ENCODE data around the gene PPP1R37.
A peak's percentile ranks its signal among the peaks of the same experiment; 100 is the strongest.

PPP1R37 gene, protein sequence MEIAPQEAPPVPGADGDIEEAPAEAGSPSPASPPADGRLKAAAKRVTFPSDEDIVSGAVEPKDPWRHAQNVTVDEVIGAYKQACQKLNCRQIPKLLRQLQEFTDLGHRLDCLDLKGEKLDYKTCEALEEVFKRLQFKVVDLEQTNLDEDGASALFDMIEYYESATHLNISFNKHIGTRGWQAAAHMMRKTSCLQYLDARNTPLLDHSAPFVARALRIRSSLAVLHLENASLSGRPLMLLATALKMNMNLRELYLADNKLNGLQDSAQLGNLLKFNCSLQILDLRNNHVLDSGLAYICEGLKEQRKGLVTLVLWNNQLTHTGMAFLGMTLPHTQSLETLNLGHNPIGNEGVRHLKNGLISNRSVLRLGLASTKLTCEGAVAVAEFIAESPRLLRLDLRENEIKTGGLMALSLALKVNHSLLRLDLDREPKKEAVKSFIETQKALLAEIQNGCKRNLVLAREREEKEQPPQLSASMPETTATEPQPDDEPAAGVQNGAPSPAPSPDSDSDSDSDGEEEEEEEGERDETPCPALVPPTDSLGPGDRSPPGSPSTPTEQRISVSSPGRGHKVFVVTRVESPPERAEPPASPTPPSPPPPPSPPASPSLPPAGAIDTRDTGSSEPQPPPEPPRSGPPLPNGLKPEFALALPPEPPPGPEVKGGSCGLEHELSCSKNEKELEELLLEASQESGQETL

DNA sequence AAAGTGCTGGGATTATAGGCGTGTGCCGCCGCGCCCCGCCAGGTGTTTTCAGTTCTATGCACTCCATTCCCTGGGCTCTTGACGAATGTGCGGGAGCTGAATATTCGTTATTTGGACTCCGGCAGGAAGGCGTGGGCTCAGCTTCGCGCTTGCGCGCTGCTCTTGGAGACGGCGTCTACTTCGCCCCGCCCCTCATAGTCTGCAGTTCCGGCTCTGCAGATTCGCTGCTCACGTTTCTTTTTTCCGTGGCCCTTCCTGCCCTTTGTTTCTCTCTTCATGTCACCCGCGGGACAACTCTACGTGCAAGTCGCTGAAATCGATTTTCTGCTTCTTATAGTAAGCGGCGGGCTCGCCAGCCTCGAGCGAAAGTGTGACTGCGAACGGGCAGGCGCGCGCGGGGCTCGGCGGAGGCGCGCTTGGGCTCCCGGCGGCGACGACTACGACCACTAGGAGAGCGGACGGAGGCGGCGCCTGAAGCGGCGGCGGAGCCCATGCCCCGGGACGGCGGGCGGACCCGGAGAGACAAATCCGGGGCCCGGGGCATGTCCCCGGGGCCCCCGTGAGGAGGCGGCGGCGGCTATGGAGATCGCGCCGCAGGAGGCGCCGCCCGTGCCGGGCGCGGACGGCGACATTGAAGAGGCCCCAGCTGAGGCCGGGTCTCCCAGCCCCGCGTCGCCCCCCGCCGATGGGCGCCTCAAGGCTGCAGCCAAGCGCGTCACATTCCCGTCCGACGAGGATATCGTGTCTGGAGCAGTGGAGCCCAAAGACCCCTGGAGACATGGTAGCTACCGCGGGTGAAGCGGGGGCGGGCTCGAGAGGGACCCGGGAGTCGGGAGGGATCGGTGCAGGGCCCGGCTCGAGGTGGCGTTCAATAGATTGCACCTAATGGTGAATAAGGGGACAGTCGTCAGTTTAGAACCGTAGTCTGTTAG lies at the start of gene PPP1R37:
TSS of gene PPP1R37 (plus strand) at position 433 of the 932 bp plus-strand sequence. CDS start at position 580, 147 bp downstream.
- peak; percentile 98 for DNase-seq (ENCODE audit: low spot score)

DNA sequence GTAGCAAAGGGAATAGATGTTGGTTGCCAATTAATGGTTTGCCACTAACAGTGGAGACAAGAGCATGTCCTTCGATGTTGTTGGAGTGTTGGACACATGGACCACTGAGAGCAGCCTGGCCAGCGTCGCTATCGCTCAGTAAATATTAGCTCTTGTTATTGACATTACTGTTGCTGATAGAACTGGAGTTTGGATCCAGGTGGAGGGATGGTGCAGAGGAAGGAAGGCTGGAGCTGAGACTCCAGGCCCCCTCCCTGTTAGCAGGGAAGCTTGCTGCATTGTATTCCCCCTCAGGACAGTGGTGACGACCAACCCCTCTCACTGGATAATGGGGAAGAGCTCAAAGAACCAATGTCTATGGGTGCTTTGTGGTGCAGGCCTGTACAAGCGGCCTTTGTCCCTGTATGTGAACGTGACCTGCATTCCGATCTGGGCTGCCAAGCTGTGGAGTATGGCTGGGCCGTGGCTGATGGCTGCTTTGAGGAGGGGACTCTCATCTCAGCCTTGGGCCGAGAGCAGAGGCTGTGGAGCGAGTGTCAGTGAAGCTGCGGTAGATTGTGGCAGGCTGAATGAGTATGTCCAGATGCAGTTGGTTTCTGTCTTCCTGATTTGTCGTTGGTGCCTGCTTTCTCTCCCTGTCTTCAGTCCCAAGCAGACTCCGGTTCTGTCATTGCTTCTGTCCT lies 47.2 kb upstream of the PPP1R37 start:
- DNase-seq (ENCODE audit: low spot score) = no peak

DNA sequence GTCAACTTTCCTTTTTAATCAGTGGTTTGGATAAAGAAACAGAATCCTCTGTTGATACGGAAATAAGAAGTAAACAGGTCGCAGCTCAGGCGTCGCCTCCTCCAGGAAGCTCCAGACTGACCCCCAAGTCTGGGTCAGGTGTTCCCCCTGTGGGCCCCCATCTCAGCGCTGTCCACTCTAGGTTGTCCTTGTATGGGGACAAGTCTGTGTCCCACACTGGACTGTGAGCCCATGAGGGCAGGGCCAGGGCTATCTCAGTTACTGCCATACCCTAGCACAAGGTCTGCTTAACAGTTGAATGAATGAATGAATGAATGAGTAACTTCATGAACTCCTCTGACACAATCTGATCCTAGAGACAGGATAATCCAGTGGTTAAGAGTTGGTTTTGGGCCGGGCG lies 46.6 kb upstream of the PPP1R37 start:
- DNase-seq (ENCODE audit: low spot score) = no peak

DNA sequence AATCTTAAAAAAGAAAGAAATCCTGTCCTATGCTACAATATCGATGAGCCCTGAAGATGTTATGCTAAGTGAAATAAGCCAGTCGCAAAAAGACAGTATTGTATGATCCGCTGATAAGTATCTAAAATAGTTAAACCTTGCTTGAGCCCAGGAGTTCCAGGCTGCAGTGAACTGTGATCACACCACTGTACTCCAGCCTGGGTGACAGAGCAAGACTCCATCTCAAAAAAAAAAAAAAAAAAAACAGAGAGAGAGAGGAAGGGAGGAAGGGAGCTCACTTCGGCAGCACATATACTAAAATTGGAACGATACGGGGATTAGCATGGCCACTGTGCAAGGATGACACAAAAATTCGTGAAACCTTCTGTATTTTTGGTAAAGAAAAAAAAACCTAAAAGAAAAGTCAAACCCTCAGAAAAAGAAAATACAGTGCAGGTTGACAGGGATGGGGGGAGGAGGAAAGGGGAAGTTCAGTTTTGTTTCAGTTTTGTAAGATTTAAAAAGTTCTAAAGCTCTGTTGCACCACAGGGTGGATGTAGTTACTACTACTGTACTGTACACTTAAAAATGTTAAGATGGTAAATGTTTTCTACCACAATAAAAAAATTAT lies 45.7 kb upstream of the PPP1R37 start:
- no peak for DNase-seq (ENCODE audit: low spot score)

DNA sequence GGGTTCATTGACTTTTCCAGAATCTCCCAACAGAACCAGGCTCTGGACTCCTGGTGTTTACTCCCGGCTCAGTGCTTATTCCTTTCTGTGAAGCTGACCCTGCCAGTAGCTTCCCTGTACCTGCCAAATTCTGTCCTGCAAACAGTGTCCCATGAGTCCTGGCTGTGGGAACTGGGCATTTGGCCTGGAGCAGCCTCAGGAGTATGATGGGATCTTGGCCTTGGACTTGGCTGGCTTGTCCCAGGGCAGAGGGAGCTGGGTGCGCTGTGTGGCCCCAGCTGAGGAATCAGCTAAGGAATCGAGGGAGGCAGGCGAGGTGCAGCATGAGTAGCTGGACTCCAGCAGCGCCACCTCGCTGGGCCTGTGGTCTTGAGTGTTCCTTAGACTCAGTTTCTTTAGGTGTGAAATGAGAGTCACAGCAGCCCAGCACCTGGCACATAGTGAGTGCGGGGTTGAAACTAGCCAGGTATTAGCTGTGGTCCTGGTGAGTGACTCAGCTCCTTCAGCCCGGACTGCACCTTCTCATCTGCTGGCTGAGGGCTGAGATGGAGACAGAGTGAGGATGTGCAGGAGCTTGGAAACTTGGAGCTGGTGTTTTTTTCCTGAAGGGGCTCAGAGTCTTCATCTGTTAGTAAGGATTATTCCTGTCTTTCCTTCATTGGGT lies 43.8 kb upstream of the PPP1R37 start:
- peak; percentile 36 for DNase-seq (ENCODE audit: low spot score)

DNA sequence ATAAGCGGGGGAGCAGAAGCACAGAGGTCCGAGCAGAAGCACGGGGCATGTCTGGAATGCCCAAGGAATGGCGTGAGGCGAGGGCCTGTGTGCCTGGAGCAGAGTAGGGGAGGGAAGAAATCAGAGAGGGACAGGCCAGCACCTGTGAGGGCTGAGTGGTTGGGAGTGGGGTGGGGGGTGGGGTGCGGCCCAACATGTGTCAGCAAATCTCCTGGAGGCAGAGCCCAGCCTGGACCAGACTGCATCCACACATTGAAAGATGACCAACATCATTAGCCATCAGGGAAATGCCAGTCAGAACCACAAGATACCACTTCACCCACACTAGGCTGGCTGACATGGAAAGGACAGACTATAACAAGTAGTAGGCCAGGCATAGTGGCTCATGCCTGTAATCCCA lies 42.9 kb upstream of the PPP1R37 start:
- peak; percentile 19 for DNase-seq (ENCODE audit: low spot score)

DNA sequence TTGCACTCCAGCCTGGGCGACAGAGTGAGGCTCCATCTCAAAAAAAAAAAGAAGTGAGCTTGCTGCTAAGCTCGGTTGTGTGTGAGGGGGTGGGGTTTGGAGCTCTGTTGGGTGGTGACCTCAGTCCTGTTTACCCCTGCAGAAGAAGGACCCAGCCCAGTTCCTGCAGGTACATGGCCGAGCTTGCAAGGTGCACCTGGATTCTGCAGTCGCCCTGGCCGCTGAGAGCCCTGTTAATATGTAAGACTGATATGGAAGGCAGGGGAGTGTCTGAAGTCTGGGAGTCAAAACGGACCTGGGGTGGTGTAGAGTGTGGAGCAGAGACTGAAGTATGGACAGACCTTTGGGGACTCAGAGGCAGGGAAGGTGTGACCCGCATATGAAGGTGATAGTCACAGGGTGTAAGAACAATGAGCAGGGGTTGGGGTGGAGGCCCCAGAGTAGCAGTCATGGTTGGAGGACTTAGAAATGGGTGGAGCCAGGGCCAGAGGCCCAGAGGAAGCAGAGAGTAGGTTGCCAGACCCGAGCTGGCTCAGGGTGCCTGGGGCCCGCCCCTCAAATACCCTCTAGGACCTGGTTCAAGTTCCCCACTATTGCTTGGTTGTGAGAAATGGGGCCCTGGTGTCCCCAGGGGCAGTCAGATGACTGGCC lies 40.9 kb upstream of the PPP1R37 start:
- no peak for DNase-seq (ENCODE audit: low spot score)

DNA sequence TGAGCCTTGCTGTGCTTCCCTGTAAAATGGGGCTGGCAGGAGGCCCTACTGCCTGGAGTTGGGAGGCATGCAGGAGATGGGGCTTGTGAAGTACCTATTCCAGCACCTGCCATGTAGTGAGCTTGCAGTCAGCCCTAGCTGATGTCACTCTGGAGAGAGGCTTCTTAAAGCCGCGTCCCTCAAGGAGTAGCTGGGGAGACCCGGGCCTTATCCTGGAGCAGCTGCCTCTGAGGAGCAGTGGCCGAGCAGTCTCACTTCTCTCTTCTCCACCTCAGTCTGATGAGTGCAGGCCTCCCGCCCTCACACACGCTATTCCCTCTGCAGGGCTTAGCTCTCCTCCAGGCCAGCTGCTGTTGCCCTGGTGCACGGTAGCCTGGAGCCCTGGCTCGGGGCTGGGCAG lies 36.1 kb upstream of the PPP1R37 start:
- no peak for DNase-seq (ENCODE audit: low spot score)

DNA sequence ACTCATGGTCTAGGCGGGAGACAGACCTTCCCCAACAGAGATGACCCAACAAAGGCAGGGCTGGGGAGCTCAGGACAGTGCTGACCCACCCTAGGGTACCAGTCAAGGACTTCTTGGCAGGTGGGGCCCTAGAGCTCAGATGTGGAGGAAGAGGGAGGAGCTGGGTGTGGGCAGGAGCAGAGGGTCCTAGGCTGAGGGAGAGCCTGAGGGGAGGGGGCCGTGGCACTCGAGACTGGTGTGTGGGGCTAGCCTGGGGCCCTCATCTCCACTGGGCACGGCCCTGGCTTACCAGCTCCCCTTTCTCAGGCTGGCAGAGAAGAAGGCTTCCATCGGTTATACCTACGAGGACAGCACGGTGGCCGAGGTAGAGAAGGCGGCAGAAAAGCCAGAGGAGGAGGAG lies 35.5 kb upstream of the PPP1R37 start:
- no peak for DNase-seq (ENCODE audit: low spot score)

DNA sequence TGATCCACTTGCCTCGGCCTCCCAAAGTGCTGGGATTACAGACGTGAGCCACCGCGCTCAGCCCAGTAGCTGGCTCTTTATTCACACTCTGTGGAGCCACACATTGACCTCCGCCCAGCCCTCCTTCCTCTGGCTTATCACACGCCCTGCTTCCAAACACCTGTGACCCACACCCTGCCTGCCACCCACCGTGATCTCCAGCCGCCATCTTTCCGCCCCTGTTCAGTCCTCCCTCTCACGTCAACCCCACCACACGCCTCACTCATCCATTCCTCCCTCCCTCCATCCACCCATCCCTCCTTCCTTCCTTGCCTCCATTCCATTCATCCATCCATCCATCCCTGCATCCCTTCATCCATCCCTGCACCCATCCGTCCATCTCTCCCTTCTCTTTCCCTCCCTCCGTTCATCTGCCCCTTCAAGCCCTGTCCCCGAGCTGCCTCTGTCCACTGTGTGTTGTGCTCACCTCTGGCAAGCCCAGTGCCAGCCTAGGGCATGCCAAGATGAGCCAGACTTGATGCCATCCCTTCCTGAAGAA lies 34.3 kb upstream of the PPP1R37 start:
- no peak for DNase-seq (ENCODE audit: low spot score)

DNA sequence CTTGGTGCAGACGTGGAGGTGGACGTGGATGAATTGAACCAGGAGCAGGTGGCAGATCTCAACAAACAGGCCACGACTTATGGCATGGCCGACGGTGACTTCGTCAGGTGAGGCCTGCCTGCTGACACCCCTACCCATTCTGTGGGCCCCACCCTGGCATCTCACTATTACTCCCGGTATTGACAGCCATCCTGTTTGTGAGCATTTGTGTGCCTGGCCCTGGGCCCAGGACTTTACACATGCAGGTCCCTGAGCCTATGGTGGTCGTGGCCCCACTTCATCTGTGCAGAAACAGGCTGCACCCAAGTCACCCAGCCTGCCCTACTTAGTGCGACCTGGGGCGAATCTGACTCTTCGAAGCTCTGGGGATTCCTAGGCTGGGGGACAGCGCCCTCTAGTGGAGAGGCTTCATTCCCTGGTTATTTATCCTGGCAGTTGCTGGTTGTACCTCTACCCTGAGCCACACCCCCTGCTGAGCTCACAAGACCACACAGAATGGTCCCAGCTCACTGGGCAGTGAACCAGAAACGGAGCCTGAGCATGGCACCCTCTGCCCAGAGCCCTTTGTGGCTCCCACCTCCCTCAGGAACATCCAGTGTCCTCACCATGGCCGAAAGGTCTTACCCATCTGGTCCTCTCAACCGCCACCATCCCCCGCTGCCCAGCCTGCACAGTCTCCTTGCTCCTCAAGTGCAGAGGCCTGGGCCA lies 33.6 kb upstream of the PPP1R37 start:
- DNase-seq (ENCODE audit: low spot score) = peak; percentile 83

DNA sequence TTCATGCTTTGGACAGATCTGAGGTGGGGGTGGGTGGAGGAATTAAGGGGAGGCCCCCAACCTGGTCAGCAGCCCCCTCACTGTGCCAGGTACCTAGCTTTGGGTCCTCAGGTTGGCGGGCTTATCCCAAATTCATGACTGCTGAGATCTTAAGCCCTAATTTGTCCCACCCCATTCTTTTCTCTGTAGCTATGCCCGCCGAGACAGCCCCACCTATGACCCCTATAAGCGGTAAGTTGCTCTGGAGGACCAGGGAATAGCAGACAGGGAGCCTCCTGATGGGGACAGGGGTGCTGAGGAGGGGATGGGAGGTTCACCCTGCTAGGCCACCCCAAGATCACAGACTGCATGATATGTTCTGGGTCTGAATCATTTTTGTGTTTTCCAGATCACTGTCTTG lies 31.0 kb upstream of the PPP1R37 start:
- DNase-seq (ENCODE audit: low spot score) = no peak

DNA sequence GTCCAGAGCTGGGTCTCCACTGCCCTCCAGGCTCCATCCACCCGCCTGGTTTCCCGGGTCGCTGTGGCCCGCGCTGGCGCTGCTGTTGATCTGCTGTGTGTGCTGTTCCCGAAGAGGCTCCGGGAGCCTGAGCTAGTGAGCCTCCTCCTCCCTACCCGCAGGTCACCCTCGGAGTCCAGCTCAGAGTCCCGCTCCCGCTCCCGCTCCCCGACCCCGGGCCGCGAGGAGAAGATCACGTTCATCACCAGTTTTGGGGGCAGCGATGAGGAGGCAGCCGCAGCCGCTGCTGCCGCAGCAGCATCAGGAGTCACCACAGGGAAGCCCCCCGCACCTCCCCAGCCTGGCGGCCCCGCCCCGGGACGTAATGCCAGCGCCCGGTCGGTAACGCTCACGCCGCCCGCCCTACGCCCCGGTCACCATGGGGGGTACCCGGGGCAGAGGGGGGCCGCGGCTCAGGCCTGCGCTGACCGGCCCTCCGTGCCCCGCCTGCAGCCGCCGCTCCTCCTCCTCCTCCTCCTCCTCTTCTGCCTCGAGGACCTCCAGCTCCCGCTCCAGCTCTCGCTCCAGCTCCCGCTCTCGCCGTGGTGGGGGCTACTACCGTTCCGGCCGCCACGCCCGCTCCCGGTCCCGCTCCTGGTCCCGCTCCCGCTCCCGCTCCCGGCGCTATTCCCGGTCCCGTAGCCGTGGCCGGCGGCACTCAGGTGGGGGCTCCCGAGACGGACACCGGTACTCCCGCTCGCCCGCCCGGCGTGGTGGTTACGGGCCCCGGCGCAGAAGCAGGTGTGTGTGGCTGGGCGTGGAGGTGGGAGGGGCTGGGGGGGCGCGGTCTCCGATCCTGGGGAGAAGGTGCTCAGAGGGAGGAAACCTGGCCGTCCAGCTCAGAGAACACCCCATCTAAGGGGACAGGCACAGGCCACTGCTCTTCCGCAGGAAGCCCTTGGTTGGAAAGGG lies 28.9 kb upstream of the PPP1R37 start:
- DNase-seq (ENCODE audit: low spot score) = no peak

DNA sequence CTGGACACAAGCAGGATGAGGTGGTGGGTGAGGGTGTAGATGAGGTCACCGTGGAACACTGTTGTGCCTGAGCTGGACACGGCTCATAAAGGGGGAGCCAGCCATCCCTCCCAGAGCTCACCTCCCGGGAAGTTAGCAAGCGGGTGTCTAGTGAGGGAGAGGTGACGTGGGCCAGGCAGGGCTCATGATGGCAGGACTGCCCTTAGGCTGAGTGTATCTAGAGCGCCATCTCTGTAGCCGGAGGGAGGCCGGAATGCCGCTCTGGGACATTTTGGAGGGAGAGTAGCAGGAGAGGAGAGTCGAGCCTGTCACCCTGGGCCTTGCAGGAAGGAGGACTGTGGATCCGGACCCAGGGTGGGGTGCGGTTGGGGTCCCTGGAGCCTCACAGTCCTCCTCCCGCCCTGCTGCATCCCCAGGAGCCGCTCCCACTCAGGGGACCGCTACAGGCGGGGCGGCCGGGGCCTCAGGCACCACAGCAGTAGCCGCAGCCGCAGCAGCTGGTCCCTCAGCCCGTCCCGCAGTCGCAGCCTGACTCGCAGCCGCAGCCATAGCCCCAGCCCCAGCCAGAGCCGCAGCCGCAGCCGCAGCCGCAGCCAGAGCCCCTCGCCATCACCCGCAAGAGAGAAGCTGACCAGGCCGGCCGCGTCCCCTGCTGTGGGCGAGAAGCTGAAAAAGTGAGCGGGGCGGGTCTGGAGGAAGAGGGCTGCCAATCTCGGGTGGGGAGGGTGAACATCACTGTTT lies 25.9 kb upstream of the PPP1R37 start:
- DNase-seq (ENCODE audit: low spot score) = no peak

DNA sequence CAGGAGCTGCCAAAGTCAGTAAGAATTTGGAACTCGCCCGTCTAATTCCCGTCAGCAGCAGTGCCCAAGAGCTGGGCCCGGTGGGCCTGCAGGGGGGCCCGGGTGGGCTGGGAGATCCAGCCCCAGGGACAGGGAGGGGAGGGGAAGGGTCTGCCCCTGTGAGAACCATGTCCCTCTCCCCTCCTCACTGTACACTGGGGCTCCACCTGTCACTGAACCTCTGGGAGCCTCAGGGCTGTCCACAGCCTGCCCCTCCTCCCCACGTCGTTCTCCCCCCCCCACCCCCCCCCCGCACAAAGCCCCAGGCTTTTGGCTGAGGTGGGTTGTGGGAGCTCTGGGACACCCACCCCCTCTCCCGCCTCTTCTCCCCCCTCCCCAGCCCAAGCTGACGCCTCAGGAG lies 24.9 kb upstream of the PPP1R37 start:
- DNase-seq (ENCODE audit: low spot score) = no peak

DNA sequence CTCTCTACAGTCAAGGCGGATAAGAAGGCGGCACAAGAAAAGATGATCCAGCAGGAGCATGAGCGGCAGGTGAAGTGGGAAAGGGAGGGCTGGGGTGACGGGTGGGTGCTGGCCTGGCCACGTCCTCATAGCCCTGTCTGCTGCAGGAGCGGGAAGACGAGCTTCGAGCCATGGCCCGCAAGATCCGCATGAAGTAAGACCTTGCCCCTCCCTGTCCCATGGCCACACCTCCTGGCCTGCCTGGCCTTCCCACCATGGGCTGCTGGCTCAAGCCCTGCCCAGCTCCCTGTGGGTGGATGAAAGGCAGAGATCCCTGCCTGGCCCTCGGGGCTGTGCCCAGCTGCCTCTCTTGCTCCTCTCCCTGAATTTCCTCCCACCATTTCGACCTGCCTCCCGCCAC lies 23.9 kb upstream of the PPP1R37 start:
- no peak for DNase-seq (ENCODE audit: low spot score)

DNA sequence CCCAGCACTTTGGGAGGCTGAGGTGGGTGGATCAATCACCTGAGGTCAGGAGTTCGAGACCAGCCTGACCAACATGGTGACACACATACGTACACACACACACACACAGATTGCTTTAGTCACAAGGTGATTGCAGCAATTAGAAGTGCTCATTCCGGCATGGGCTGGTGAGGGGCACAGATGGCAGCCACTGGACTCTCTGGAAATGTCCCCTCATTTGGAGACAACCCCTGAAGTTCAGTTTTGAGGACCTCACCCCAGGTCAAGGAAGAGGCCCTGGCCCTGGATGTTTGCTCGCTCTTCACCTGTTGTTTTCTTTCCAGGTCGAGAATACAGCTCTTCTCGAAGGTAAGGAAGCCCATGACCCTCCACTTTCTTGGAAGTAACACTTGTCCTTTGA lies 22.8 kb upstream of the PPP1R37 start:
- DNase-seq (ENCODE audit: low spot score) = no peak

Data from kidney tubule cell (primary cell).